SH-SY5Y (cell line): ENCODE measurements around the gene SENP1.

ENCODE experiments used
- GATA2 ChIP-seq: IDR thresholded peaks from 2 replicates; pipeline ENCODE4 v1.6.1; 2011; ENCODE audit warnings: mild to moderate bottlenecking, low read depth, low read length
- GATA3 ChIP-seq: IDR thresholded peaks from 2 replicates; pipeline ENCODE4 v1.6.1; 2011; ENCODE audit warnings: low read depth, mild to moderate bottlenecking, low read length, moderate library complexity

The SENP1 gene

GRCh38 chr12:48037267-48037915, 68.5 kb downstream of the SENP1 start:
- TF ChIP-seq GATA2: no peak
- TF ChIP-seq GATA3: no peak

- TF ChIP-seq GATA3: no peak
- TF ChIP-seq GATA2: no peak
These were observed 69.1 kb downstream of the SENP1 start for GRCh38 chr12:48036818-48037217.

- TF ChIP-seq GATA3 (no peak), GATA2 (no peak)
These were observed 70.8 kb downstream of the SENP1 start for GRCh38 chr12:48034835-48035805.

- TF ChIP-seq GATA2 (no peak), GATA3 (no peak)
These were observed 72.4 kb downstream of the SENP1 start for GRCh38 chr12:48033451-48033850.

- TF ChIP-seq GATA2: no peak
- no peak for TF ChIP-seq GATA3
These were observed 73.3 kb downstream of the SENP1 start for GRCh38 chr12:48032597-48032996.

GRCh38 chr12:48031135-48031960, 74.5 kb downstream of the SENP1 start:
- no peak for TF ChIP-seq GATA3
- TF ChIP-seq GATA2: no peak

GRCh38 chr12:48030173-48030650, 75.7 kb downstream of the SENP1 start:
- TF ChIP-seq GATA2: no peak
- no peak for TF ChIP-seq GATA3

GRCh38 chr12:48029491-48030172, 76.2 kb downstream of the SENP1 start:
- TF ChIP-seq GATA3: no peak
- no peak for TF ChIP-seq GATA2

GRCh38 chr12:48028541-48029431, 77.1 kb downstream of the SENP1 start:
- TF ChIP-seq GATA2 (no peak), GATA3 (no peak)

GRCh38 chr12:48027183-48028002, 78.5 kb downstream of the SENP1 start:
- TF ChIP-seq GATA2: no peak
- TF ChIP-seq GATA3: no peak

GRCh38 chr12:48026060-48026827, 79.6 kb downstream of the SENP1 start:
- no peak for TF ChIP-seq GATA3
- no peak for TF ChIP-seq GATA2
